Astrocyte (in vitro differentiated cells and primary cell): Measurements from ENCODE around the gene GPAT3. TPM values are rescaled to one million over a fixed set of nuclear protein-coding genes. Genes with fewer than 3 reads are reported as not detected.

Experiments
- DNase-seq: peaks from one replicate; pipeline ENCODE4 v3.0.0-alpha.2; 2010; ENCODE audit warnings: low read depth
- FAIRE-seq: peaks from 2 replicates; lab custom pipeline; 2011; peaks lifted over from hg19 to GRCh38; lab: Jason Lieb, UNC
- H2AFZ ChIP-seq: 2 replicates; pipeline ENCODE4 v1.6.0; 2012; ENCODE audit warnings: low read depth, low read length, inconsistent platforms
- H3K27ac ChIP-seq: 2 replicates; pipeline ENCODE4 v1.5.1; 2011; ENCODE audit warnings: low read depth, low read length, inconsistent platforms
- H3K27me3 ChIP-seq: 2 replicates; pipeline ENCODE4 v1.6.0; 2011; ENCODE audit warnings: low read length, inconsistent platforms; ENCODE audit not compliant: insufficient read depth
- H3K36me3 ChIP-seq: 2 replicates; pipeline ENCODE4 v1.5.1; 2011; ENCODE audit warnings: low read length, inconsistent platforms; ENCODE audit not compliant: insufficient read depth
- H3K4me1 ChIP-seq: 2 replicates; pipeline ENCODE4 v1.5.1; 2011; ENCODE audit warnings: low read length, inconsistent platforms; ENCODE audit not compliant: insufficient read depth
- H3K4me2 ChIP-seq: 2 replicates; pipeline ENCODE4 v1.6.0; 2012; ENCODE audit warnings: low read length, inconsistent platforms
- H3K4me3 ChIP-seq: 2 replicates; pipeline ENCODE4 v1.5.1; 2011; ENCODE audit warnings: low read depth, mild to moderate bottlenecking, low read length, inconsistent platforms; ENCODE audit not compliant: insufficient read depth
- H3K79me2 ChIP-seq: 2 replicates; pipeline ENCODE4 v1.6.0; 2012; ENCODE audit warnings: mild to moderate bottlenecking, low read length, inconsistent platforms; ENCODE audit not compliant: insufficient read depth
- H3K9ac ChIP-seq: 2 replicates; pipeline ENCODE4 v1.6.0; 2012; ENCODE audit warnings: mild to moderate bottlenecking, low read length, inconsistent platforms
- H3K9me3 ChIP-seq: 2 replicates; pipeline ENCODE4 v1.5.1; 2012; ENCODE audit warnings: low read depth, mild to moderate bottlenecking, low read length, inconsistent platforms; ENCODE audit not compliant: insufficient read depth
- H4K20me1 ChIP-seq: 2 replicates; pipeline ENCODE4 v1.6.0; 2012; ENCODE audit warnings: low read length, inconsistent platforms; ENCODE audit not compliant: insufficient read depth
- H3K27ac Mint-ChIP-seq: one replicate; pipeline ENCODE4 v1.8.0; 2021; ENCODE audit warnings: mild to moderate bottlenecking, mixed read lengths; ENCODE audit not compliant: unreplicated experiment
- H3K27me3 Mint-ChIP-seq: one replicate; pipeline ENCODE4 v1.8.0; 2021; ENCODE audit warnings: low read depth, mixed read lengths; ENCODE audit not compliant: unreplicated experiment
- H3K36me3 Mint-ChIP-seq: one replicate; pipeline ENCODE4 v1.8.0; 2021; ENCODE audit warnings: low read depth, mixed read lengths; ENCODE audit not compliant: unreplicated experiment
- H3K4me1 Mint-ChIP-seq: one replicate; pipeline ENCODE4 v1.8.0; 2021; ENCODE audit warnings: low read depth, mixed read lengths; ENCODE audit not compliant: unreplicated experiment
- H3K4me3 Mint-ChIP-seq: one replicate; pipeline ENCODE4 v1.8.0; 2021; ENCODE audit warnings: mild to moderate bottlenecking, moderate library complexity, mixed read lengths; ENCODE audit not compliant: unreplicated experiment
- H3K9me3 Mint-ChIP-seq: one replicate; pipeline ENCODE4 v1.8.0; 2021; ENCODE audit warnings: mild to moderate bottlenecking, mixed read lengths; ENCODE audit not compliant: unreplicated experiment
- EZH2 ChIP-seq: IDR thresholded peaks from 2 replicates; pipeline ENCODE4 v1.6.1; 2012; ENCODE audit warnings: mild to moderate bottlenecking, low read length, inconsistent platforms; ENCODE audit not compliant: insufficient read depth
- total RNA-seq: library from RNA; stranded (reverse); gene quantifications from 2 replicates; pipeline ENCODE4 v1.2.1, GENCODE V29; 2021
- TF ChIP-seq, protein P1 (sequence below): IDR thresholded peaks from 2 replicates; pipeline ENCODE4 v1.5.1; 2011; ENCODE audit warnings: low read depth, mild to moderate bottlenecking, inconsistent platforms, low read length, moderate library complexity; ENCODE audit not compliant: insufficient read depth

GPAT3 gene
- total RNA-seq, 1 donor from 2014 or later: 0.39 TPM

DNA sequence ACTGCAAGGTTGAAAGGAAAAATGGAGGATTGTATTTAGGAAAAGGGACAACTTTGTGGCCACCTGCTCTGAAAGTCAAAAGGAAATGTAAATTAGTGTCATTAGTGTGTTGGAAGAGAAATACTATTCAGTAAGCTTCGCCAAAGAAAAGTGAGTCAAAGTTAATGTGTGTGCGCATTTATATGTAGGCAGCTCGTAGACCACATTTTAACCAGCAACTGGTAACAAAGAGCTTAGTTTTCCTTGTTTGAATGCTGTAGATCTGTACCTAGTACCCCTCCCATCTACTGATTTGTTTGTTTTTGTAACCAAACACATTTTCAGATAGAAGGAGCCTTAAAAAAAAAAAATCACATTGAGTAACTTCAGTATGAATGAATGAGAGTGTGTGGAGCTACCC is 69.3 kb downstream of the GPAT3 start:
- no peak for DNase-seq
- H3K4me1 ChIP-seq: no peaks in the 10 kb centered on the region
- H4K20me1 ChIP-seq: no peaks in the 10 kb centered on the region
- H3K36me3 Mint-ChIP-seq: no peaks in the 10 kb centered on the region
- H3K4me3 ChIP-seq: no peak overlapping the region
- peaks cover 3% of the 10 kb centered on the region for H3K27me3 Mint-ChIP-seq
- no peak overlapping the region for H2AFZ ChIP-seq
- no peak overlapping the region for H3K4me3 Mint-ChIP-seq
- TF ChIP-seq, protein P1, sequence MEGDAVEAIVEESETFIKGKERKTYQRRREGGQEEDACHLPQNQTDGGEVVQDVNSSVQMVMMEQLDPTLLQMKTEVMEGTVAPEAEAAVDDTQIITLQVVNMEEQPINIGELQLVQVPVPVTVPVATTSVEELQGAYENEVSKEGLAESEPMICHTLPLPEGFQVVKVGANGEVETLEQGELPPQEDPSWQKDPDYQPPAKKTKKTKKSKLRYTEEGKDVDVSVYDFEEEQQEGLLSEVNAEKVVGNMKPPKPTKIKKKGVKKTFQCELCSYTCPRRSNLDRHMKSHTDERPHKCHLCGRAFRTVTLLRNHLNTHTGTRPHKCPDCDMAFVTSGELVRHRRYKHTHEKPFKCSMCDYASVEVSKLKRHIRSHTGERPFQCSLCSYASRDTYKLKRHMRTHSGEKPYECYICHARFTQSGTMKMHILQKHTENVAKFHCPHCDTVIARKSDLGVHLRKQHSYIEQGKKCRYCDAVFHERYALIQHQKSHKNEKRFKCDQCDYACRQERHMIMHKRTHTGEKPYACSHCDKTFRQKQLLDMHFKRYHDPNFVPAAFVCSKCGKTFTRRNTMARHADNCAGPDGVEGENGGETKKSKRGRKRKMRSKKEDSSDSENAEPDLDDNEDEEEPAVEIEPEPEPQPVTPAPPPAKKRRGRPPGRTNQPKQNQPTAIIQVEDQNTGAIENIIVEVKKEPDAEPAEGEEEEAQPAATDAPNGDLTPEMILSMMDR: no peak
- TF ChIP-seq EZH2: no peak
- no peak overlapping the region for H3K9ac ChIP-seq
- H3K79me2 ChIP-seq: no peaks in the 10 kb centered on the region
- no peak overlapping the region for H3K27ac Mint-ChIP-seq
- H3K27me3 ChIP-seq: no peaks in the 10 kb centered on the region
- H3K36me3 ChIP-seq: no peaks in the 10 kb centered on the region
- no peaks in the 10 kb centered on the region for H3K4me1 Mint-ChIP-seq
- no peaks in the 10 kb centered on the region for H3K9me3 Mint-ChIP-seq
- FAIRE-seq: no peak
- H3K27ac ChIP-seq: no peak overlapping the region
- H3K4me2 ChIP-seq: no peak overlapping the region
- H3K9me3 ChIP-seq: no peaks in the 10 kb centered on the region

DNA sequence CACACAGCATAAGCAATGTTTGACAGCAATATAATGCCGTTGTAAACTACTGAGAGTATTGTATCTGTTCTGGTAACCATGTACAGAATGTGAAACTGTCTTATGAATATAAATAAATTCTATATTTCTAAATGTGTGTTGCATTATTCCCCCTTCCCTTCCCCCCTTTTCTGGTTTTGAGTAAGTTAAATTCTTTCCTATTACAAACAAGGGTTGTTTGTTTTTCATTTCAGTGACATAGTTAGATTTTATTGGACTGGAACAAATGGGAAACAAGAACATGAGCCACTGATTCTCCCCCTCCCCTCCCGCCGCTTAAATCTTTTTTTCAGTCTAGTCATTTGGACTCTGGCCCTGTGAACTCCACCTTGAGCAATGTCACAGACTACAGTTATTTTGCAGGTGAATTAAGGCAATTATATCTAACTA is 69.8 kb downstream of the GPAT3 start:
- Mint-ChIP-seq H3K36me3 (no peaks in the 10 kb centered on the region), H3K27me3 (peaks cover 3% of the 10 kb centered on the region), H3K4me3 (no peak overlapping the region), H3K4me1 (no peaks in the 10 kb centered on the region), H3K27ac (no peak overlapping the region), H3K9me3 (no peaks in the 10 kb centered on the region)
- Histone ChIP-seq H3K9ac (no peak overlapping the region), H3K27ac (no peak overlapping the region), H4K20me1 (no peaks in the 10 kb centered on the region), H3K4me3 (no peak overlapping the region), H3K4me2 (no peak overlapping the region), H3K9me3 (no peaks in the 10 kb centered on the region), H3K36me3 (no peaks in the 10 kb centered on the region), H3K27me3 (no peaks in the 10 kb centered on the region), H2AFZ (no peak overlapping the region), H3K79me2 (no peaks in the 10 kb centered on the region), H3K4me1 (no peaks in the 10 kb centered on the region)
- TF ChIP-seq EZH2: no peak
- no peak for DNase-seq
- FAIRE-seq: no peak

DNA sequence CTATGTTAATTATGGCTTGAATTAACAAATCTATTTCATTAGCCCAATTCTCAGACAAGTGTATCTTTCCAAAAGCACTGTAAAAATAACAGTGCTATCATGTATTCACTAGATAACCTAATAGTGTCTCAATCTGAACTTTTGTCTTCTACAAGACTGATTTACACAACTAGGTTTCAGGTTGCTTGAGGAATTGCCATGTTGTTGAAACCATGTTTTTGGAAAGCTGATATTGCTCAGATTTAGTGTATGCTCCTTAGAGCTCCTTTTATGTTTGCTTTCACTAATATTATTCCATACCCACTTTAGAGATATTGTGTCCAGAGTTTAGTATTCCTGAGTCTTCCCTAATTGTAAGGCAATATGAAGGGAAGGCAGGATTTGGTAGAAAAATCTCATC is 70.6 kb downstream of the GPAT3 start:
- no peaks in the 10 kb centered on the region for H3K79me2 ChIP-seq
- no peaks in the 10 kb centered on the region for H4K20me1 ChIP-seq
- no peak overlapping the region for H3K4me3 ChIP-seq
- H3K4me1 Mint-ChIP-seq: no peaks in the 10 kb centered on the region
- no peaks in the 10 kb centered on the region for H3K9me3 ChIP-seq
- no peak overlapping the region for H3K27ac ChIP-seq
- no peak overlapping the region for H3K9ac ChIP-seq
- H3K4me1 ChIP-seq: no peaks in the 10 kb centered on the region
- no peaks in the 10 kb centered on the region for H3K36me3 ChIP-seq
- no peaks in the 10 kb centered on the region for H3K9me3 Mint-ChIP-seq
- no peaks in the 10 kb centered on the region for H3K36me3 Mint-ChIP-seq
- no peak for TF ChIP-seq EZH2
- TF ChIP-seq, protein P1: no peak
- DNase-seq: no peak
- FAIRE-seq: no peak
- peaks cover 3% of the 10 kb centered on the region for H3K27me3 Mint-ChIP-seq
- no peak overlapping the region for H3K27ac Mint-ChIP-seq
- no peaks in the 10 kb centered on the region for H3K27me3 ChIP-seq
- H3K4me2 ChIP-seq: no peak overlapping the region
- no peak overlapping the region for H3K4me3 Mint-ChIP-seq
- H2AFZ ChIP-seq: no peak overlapping the region
